Endothelial cell of umbilical vein (primary cell): ENCODE measurements around the gene CFAP100. TPM values are rescaled to one million over a fixed set of nuclear protein-coding genes. Genes with fewer than 3 reads are reported as not detected.

Experiments used
- BruUV-seq: library from RNA; stranded (reverse); fragments of 400-500 nt; replicated peaks from 2 replicates; lab custom pipeline; 2021; lab: Mats Ljungman, UMichigan
- CTCF ChIA-PET: fragments of 300-600, 350-600 bp; sonication (Branson Sonifier 250); formaldehyde crosslinking; loops from one replicate; lab custom pipeline; 2021; ENCODE audit warnings: antibody characterized with exemption, inconsistent platforms; lab: Charles Lee
- POLR2A ChIA-PET: fragments of 300-600, 350-600 bp; sonication (Branson Sonifier 250); formaldehyde crosslinking; loops from one replicate; lab custom pipeline; 2021; ENCODE audit warnings: antibody characterized with exemption, inconsistent platforms; lab: Charles Lee
- DNase-seq: peaks from one replicate; pipeline ENCODE4 v3.0.0-alpha.2; 2011; ENCODE audit warnings: low read depth, low spot score
- FAIRE-seq: peaks from 2 replicates; lab custom pipeline; 2011; peaks lifted over from hg19 to GRCh38; lab: Jason Lieb, UNC
- H2AFZ ChIP-seq: 2 replicates; pipeline ENCODE4 v1.6.0; 2012; ENCODE audit warnings: low read depth, low read length, control low read depth, inconsistent platforms
- H3K27ac ChIP-seq: 2 replicates; pipeline ENCODE4 v1.5.1; 2011; ENCODE audit warnings: low read depth, mild to moderate bottlenecking, control low read depth, low read length, moderate library complexity; ENCODE audit not compliant: insufficient read depth
- H3K27me3 ChIP-seq, 2 experiments: 2 replicates each; pipeline versions ENCODE4 v1.6.0 to v1.6.1; 2011; ENCODE audit warnings: low read length in 2 of 2, mixed read lengths in 1 of 2; ENCODE audit not compliant: control insufficient read depth in 2 of 2, insufficient read depth in 2 of 2
- H3K36me3 ChIP-seq, 2 experiments: 2 replicates in 1 of 2; 3 replicates in 1 of 2; pipeline ENCODE4 v1.5.1; 2011; ENCODE audit warnings: low read length in 2 of 2, mild to moderate bottlenecking in 1 of 2, moderate library complexity in 1 of 2; ENCODE audit not compliant: control insufficient read depth in 2 of 2, insufficient read depth in 2 of 2; ENCODE audit errors: extremely low read depth in 1 of 2
- H3K4me1 ChIP-seq: 3 replicates; pipeline ENCODE4 v1.5.1; 2011; ENCODE audit warnings: mild to moderate bottlenecking, low read length; ENCODE audit not compliant: control insufficient read depth, insufficient read depth; ENCODE audit errors: extremely low read depth
- H3K4me2 ChIP-seq: 2 replicates; pipeline ENCODE4 v1.6.1; 2011; ENCODE audit warnings: low read length, control low read depth, mixed read lengths; ENCODE audit not compliant: insufficient read depth
- H3K4me3 ChIP-seq, 3 experiments: fragments of 200-600 bp in 1 of 3; sonication (generic), shearing (Covaris generic) in 1 of 3; replicated peaks in 1 of 3; 2 replicates each; pipeline ENCODE4 v1.5.1; 2011 to 2016; ENCODE audit warnings: control low read depth in 3 of 3, low read length in 3 of 3, mild to moderate bottlenecking in 2 of 3, inconsistent platforms in 1 of 3, low read depth in 1 of 3, moderate library complexity in 1 of 3; ENCODE audit not compliant: insufficient read depth in 1 of 3
- H3K79me2 ChIP-seq: 2 replicates; pipeline ENCODE4 v1.6.0; 2012; ENCODE audit warnings: low read length, inconsistent platforms; ENCODE audit not compliant: control insufficient read depth, insufficient read depth
- H3K9ac ChIP-seq: replicated peaks from 2 replicates; pipeline ENCODE3; 2011; ENCODE audit warnings: low read length, control low read depth; ENCODE audit not compliant: insufficient read depth; ENCODE audit errors: extremely low read depth
- H3K9me1 ChIP-seq: replicated peaks from 3 replicates; pipeline ENCODE4 v1.6.0; 2011; ENCODE audit warnings: mild to moderate bottlenecking, low read length; ENCODE audit not compliant: control insufficient read depth, insufficient read depth; ENCODE audit errors: extremely low read depth
- H3K9me3 ChIP-seq: replicated peaks from 2 replicates; pipeline ENCODE4 v1.5.1; 2012; ENCODE audit warnings: low read length, inconsistent platforms; ENCODE audit not compliant: control insufficient read depth, insufficient read depth
- H4K20me1 ChIP-seq: replicated peaks from 2 replicates; pipeline ENCODE3; 2011; ENCODE audit warnings: mild to moderate bottlenecking, low read length; ENCODE audit not compliant: control insufficient read depth, insufficient read depth; ENCODE audit errors: extremely low read depth
- CTCF ChIP-seq, 2 donors: IDR thresholded peaks; 1 replicate in 1 of 2; 2 replicates in 1 of 2; pipeline ENCODE4 v1.5.1; 2011; ENCODE audit warnings: low read length in 2 of 2, mild to moderate bottlenecking in 2 of 2, moderate library complexity in 2 of 2, control low read depth in 1 of 2, inconsistent platforms in 1 of 2, low read depth in 1 of 2; ENCODE audit not compliant: insufficient read depth in 1 of 2; ENCODE audit errors: extremely low read depth in 1 of 2
- EZH2 ChIP-seq: IDR thresholded peaks from 2 replicates; pipeline ENCODE4 v1.6.1; 2012; ENCODE audit warnings: borderline replicate concordance, low read depth, mild to moderate bottlenecking, moderate library complexity, low read length, inconsistent platforms; ENCODE audit not compliant: severe bottlenecking
- FOS ChIP-seq: IDR thresholded peaks from 2 replicates; pipeline ENCODE4 v1.6.1; 2011; ENCODE audit warnings: mild to moderate bottlenecking, low read length, moderate library complexity, borderline replicate concordance; ENCODE audit not compliant: insufficient read depth
- GATA2 ChIP-seq: IDR thresholded peaks from 2 replicates; pipeline ENCODE4 v1.7.0; 2011; ENCODE audit warnings: low read depth, mild to moderate bottlenecking, moderate library complexity, mixed read lengths, low read length; ENCODE audit not compliant: insufficient read length, insufficient read depth
- JUN ChIP-seq: IDR thresholded peaks from 2 replicates; pipeline ENCODE4 v1.6.1; 2011; ENCODE audit warnings: borderline replicate concordance, low read depth; ENCODE audit not compliant: insufficient read length, insufficient read depth
- MAX ChIP-seq: IDR thresholded peaks from 2 replicates; pipeline ENCODE4 v1.6.1; 2011; ENCODE audit not compliant: insufficient read depth, insufficient read length
- MYC ChIP-seq: IDR thresholded peaks from one replicate; pipeline ENCODE4 v1.6.1; 2011; ENCODE audit warnings: mild to moderate bottlenecking, low read depth, low read length
- POLR2A ChIP-seq: IDR thresholded peaks from 2 replicates; pipeline ENCODE4 v1.6.1; 2012; ENCODE audit warnings: low read depth, mild to moderate bottlenecking, control low read depth, low read length
- POLR2AphosphoS5 ChIP-seq: IDR thresholded peaks from 2 replicates; pipeline ENCODE4 v1.6.1; 2012; ENCODE audit warnings: low read depth, mild to moderate bottlenecking, control low read depth, low read length, moderate library complexity; ENCODE audit not compliant: insufficient read depth
- dilution Hi-C: fragments of 300-500 bp; cut with MboI; formaldehyde crosslinking; loops from one replicate; pipeline ENCODE4 v1.15.0; 2019; ENCODE audit warnings: low sequenced_read_pairs; ENCODE audit not compliant: extremely low pct_ligation_motif_present
- intact Hi-C: fragments of 100-400 bp; cut with micrococcal nuclease; formaldehyde crosslinking; loops from one replicate; pipeline ENCODE4 v1.10.0; 2022
- polyA plus RNA-seq, 4 experiments: library from polyadenylated mRNA; depleted of rRNA in 3 of 4; stranded (reverse) in 3 of 4; unstranded in 1 of 4; fragments of >200 nt; gene quantifications; 2 replicates each; pipeline versions ENCODE4 v1.2.1 to v1.2.3, GENCODE V29; 2011 to 2012; ENCODE audit warnings: missing spikeins in 1 of 4
- total RNA-seq: library from RNA; stranded (reverse); gene quantifications from 2 replicates; pipeline ENCODE4 v1.2.3, GENCODE V29; 2021

The CFAP100 gene
- total and polyA plus RNA-seq, 2 donors (not counting 3 experiments of a cell fraction or from before 2014, with no cell fraction given), result not detected

- dilution Hi-C loops (no loop called here), intact Hi-C loops (no loop called here)
- DNase-seq (no peak), FAIRE-seq (no peak)
- Histone ChIP-seq H3K36me3 (no peaks in the 10 kb centered on the region), H3K4me3 (no peak overlapping the region), H2AFZ (no peak overlapping the region), H3K4me1 (no peaks in the 10 kb centered on the region), H3K9me3 (no peaks in the 10 kb centered on the region), H3K27ac (no peak overlapping the region), H3K79me2 (no peaks in the 10 kb centered on the region), H3K4me2 (no peak overlapping the region), H3K27me3 (peaks cover 16 to 23% of the 10 kb centered on the region in 2 experiments), H4K20me1 (no peaks in the 10 kb centered on the region), H3K9me1 (no peaks in the 10 kb centered on the region), H3K9ac (no peak overlapping the region)
- TF ChIP-seq CTCF (IDR thresholded peaks at IDR 0.05; ENCODE audit: extremely low read depth in 1 of 2, insufficient read depth in 1 of 2, low read depth in 1 of 2, low read length in 2 of 2), result no peak
- no peak for TF ChIP-seq POLR2AphosphoS5
- no peak for TF ChIP-seq MYC
- TF ChIP-seq POLR2A, result no peak
- no peak for TF ChIP-seq GATA2
- TF ChIP-seq MAX, result no peak
- TF ChIP-seq EZH2, result no peak
- TF ChIP-seq JUN, result no peak
- no peak for TF ChIP-seq FOS
- POLR2A ChIA-PET, result no interaction called here
- no TSS peak for BruUV-seq
- CTCF ChIA-PET, result interaction anchor here (1.2 kb wide), 1 partner anchor 152 kb away, joined by 4 read pairs; no protein-coding TSS in a partner anchor
Measured at GRCh38 chr3:126397610-126398422, 3.1 kb downstream of the CFAP100 start.
